BJ (cell line): Measurements from ENCODE around the gene NPY5R. TPM values are rescaled to one million over a fixed set of nuclear protein-coding genes. Genes with fewer than 3 reads are reported as not detected.

ENCODE experiments used
- CTCF ChIA-PET: fragments of 350-600 bp; formaldehyde crosslinking; extraction: SDS; loops from one replicate; lab custom pipeline; 2021; ENCODE audit warnings: antibody characterized with exemption, inconsistent platforms; lab: Yijun Ruan, JAX
- POLR2A ChIA-PET: fragments of 300-600 bp; sonication (Branson Sonifier 250); formaldehyde crosslinking; extraction: SDS; loops from one replicate; lab custom pipeline; 2021; ENCODE audit warnings: antibody characterized with exemption; lab: Charles Lee
- DNase-seq: peaks from one replicate; pipeline ENCODE4 v3.0.0-alpha.2; 2011; ENCODE audit warnings: low read depth
- H3K27me3 ChIP-seq: 2 replicates; pipeline ENCODE4 v1.6.0; 2011; ENCODE audit warnings: low read length; ENCODE audit not compliant: control insufficient read depth, insufficient read depth
- H3K36me3 ChIP-seq: 2 replicates; pipeline ENCODE4 v1.5.1; 2011; ENCODE audit warnings: low read length; ENCODE audit not compliant: control insufficient read depth, insufficient read depth
- H3K4me3 ChIP-seq: 2 replicates; pipeline ENCODE4 v1.5.1; 2011; ENCODE audit warnings: low read depth, mild to moderate bottlenecking, control low read depth, low read length
- polyA plus RNA-seq: library from polyadenylated mRNA; depleted of rRNA; stranded (reverse); fragments of >200 nt; gene quantifications from 2 replicates; pipeline ENCODE4 v1.2.3, GENCODE V29; 2011
- TF ChIP-seq, protein P1 (sequence below): IDR thresholded peaks from 2 replicates; pipeline ENCODE4 v1.5.1; 2011; ENCODE audit warnings: low read depth, mild to moderate bottlenecking, control low read depth, inconsistent platforms, low read length, moderate library complexity; ENCODE audit not compliant: insufficient read depth

Gene NPY5R
- polyA plus RNA-seq, 1 experiment = not detected

DNA sequence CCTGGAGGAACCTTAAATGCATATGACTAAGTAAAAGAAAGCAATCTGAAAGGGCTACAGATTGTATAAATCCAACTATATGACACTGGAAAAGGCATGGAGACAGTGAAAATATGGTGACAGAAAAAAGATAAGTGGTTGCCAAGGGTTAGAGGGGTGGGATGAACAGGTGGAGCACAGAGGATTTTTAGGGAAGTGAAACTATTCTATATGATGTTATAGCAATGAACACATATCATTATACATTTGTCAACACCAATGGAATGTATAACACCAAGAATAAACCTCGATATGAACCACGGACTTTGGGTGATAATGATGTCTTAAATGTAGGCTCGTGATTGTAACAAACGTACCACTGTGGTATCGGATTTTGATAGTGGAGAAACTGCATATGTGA is 40.7 kb downstream of the NPY5R start:
- POLR2A ChIA-PET = no interaction called here
- DNase-seq = no peak
- TF ChIP-seq, protein P1, sequence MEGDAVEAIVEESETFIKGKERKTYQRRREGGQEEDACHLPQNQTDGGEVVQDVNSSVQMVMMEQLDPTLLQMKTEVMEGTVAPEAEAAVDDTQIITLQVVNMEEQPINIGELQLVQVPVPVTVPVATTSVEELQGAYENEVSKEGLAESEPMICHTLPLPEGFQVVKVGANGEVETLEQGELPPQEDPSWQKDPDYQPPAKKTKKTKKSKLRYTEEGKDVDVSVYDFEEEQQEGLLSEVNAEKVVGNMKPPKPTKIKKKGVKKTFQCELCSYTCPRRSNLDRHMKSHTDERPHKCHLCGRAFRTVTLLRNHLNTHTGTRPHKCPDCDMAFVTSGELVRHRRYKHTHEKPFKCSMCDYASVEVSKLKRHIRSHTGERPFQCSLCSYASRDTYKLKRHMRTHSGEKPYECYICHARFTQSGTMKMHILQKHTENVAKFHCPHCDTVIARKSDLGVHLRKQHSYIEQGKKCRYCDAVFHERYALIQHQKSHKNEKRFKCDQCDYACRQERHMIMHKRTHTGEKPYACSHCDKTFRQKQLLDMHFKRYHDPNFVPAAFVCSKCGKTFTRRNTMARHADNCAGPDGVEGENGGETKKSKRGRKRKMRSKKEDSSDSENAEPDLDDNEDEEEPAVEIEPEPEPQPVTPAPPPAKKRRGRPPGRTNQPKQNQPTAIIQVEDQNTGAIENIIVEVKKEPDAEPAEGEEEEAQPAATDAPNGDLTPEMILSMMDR = no peak

GRCh38 chr4:163384926-163385325 is 41.2 kb downstream of the NPY5R start:
- Histone ChIP-seq H3K4me3 (no peak overlapping the region), H3K36me3 (no peaks in the 10 kb centered on the region), H3K27me3 (no peaks in the 10 kb centered on the region)
- CTCF ChIA-PET = no interaction called here
- POLR2A ChIA-PET = no interaction called here
- TF ChIP-seq, protein P1 = no peak
- no peak for DNase-seq

More for the DNA sequence above, 40.7 kb downstream of the NPY5R start:
- CTCF ChIA-PET = no interaction called here
- Histone ChIP-seq H3K36me3 (no peaks in the 10 kb centered on the region), H3K4me3 (no peak overlapping the region), H3K27me3 (no peaks in the 10 kb centered on the region)

GRCh38 chr4:163385466-163385865 is 41.8 kb downstream of the NPY5R start:
- Histone ChIP-seq H3K4me3 (no peak overlapping the region), H3K36me3 (no peaks in the 10 kb centered on the region), H3K27me3 (no peaks in the 10 kb centered on the region)
- POLR2A ChIA-PET = no interaction called here
- CTCF ChIA-PET = no interaction called here
- no peak for DNase-seq
- TF ChIP-seq, protein P1 = no peak

GRCh38 chr4:163391756-163392155 is 48.1 kb downstream of the NPY5R start:
- ChIA-PET CTCF (no interaction called here), POLR2A (no interaction called here)
- no peak for DNase-seq
- Histone ChIP-seq H3K36me3 (no peaks in the 10 kb centered on the region), H3K4me3 (no peak overlapping the region), H3K27me3 (no peaks in the 10 kb centered on the region)
- TF ChIP-seq, protein P1 = no peak

DNA sequence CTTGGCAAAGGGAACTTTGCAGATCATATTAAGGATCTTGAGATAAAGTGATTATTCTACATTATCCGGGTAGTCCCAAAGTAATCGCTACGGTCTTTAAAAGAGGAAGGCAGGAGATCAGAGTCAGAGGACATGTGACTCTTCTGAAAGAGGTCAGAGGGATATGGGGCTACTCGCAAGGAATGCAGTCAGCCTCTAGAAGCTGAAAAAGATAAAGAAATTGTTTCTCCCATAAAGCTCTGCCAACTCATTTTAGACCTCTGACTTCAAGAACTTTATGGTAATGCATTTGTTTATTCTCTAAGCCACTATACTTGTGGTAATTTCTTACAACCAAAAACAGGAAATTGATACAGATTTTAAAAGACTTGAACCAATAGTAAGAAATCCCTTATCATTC is 48.6 kb downstream of the NPY5R start:
- H3K4me3 ChIP-seq = no peak overlapping the region
- ChIA-PET CTCF (no interaction called here), POLR2A (no interaction called here)
- no peaks in the 10 kb centered on the region for H3K36me3 ChIP-seq
- no peaks in the 10 kb centered on the region for H3K27me3 ChIP-seq
- TF ChIP-seq, protein P1 = no peak
- no peak for DNase-seq
